ENCODE measurements around the gene RBM5.

The RBM5 gene

DNA sequence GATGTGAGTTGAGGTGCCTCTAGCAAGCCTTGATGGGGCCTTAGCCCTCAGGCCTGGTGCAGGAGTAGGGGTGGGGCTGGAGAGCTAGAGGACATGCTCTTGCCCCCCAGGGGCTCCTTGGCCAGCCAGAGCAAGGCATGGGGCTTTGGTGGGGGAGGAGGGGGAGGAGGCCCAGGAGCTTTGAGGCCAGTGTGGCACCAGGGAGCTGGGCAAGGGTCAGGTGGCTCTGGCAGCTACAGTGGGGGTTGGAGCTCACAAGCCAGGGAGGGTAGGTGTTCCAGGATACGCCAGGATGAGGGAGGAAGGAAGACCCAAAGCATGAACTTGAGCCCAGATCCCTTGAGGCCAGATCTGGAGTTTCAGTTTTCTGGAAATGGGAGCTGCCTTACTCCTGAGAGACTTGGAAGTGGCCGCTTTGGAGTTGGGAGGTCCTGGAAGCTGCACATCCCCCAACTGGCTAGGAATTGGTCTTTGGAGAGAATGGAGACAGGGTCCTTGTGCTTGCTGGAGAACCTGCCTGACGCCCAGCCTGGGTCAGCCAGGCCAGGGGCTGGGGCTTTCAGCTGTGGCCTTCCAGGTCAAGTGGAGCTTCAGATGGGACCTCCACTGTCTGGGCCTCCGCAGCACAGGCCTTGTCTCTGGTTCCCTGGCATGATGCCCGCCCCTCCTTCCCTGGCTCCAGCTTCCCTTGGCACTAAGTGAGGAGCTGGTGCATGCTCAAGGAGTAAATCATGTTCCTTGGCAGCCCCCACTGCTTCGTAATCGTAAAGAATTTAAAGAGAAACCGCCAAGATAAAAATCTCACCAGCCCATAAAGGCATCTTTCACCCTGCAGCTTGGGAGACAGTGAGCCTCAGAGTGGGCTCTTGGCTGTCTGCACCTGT lies 75.1 kb downstream of the RBM5 start:
- DNase-seq = no peak

DNA sequence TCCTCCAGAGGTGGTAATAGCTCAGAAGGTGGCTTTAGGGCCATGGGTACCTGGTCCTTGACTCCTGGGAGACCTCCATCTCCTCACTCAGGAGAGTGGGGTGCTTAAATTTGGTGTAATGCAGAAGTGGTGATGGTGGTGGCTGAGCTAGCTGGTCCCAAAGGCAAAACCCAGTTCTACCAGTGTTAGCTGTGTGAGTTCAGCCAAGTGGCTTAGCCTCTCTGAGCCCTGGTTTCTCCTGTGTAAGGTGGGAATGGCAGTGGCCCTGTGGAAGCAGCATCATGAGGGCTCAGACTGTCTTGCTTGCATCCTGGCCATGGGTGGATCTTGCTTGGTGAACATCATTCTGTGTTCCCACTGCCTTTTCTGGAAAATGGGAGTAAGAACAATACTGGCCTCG lies 75.8 kb downstream of the RBM5 start:
- DNase-seq = no peak

DNA sequence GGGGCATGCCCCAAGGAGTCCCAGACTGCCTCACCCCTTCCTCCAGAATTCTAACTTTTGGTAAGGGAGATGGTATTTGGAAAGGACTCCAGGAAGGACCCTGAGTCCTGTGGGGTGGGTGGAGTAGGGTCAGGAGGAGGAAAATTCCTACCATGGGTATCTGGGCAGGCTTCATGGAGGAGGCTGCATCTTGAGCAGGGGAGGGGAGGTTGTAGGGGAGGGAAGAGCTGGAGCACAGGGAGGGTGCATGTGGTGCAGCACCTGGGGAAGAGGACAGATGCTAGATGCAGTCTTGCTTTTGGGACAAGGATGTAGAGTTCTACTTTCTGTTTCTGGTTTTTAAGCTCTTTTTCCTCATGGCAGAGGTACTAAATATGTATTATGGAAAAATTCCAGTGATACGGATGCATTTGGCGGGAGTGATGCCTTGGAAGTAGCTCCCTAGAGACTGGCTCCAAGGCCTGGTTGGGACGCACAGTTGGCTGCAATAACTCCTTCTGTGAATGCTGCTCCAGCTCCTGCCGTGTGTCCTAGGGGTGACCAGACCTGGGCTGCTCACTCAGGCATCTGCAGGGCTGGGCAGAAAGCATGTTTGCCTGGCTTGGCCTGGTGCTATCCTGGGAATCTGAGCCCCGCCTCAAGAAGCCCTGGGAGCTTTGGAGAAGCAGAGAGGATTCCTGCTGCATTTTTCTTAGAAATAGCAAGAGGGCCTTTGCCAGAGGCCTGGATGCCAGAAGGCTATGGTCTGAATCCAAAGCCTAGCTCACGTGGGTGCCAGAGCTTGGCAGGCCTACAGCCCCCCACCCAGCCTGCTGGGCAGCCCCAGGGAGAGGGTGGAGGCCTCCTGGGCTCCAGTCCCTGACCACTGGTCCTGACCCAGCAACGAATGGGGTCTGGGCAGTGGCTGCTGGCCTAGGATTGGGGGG lies 76.5 kb downstream of the RBM5 start:
- DNase-seq = no peak

DNA sequence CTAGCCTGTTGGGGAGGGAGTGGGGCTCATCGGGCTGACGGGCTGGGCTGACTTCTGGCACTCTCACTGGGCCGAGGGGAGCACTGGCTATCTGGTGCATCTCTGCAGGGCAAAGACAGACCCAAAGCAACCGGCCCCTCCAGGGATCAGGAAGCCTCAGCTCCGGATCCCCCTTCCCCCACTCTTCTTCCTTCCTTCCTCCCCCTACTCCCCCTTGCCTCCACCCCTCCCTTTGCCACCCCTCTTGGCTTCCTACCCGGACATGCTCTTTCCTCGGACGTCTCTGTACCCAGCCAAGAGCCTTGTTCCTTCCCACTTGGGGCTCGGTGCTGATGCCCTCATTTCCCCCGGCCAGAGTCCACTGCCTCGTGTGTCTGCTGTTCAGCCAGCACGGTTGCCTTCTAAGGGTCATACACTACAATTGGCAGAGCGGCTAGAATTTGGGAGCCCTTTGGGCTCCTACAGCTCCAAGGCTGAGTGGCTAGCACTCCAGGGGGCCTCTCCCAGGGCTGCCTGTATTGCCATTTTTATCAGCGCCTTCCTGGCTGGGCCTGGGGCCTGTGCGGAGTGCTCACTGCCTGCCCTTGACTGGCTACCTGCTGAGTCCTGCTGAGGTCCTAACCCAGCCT lies 77.3 kb downstream of the RBM5 start:
- DNase-seq = no peak

DNA sequence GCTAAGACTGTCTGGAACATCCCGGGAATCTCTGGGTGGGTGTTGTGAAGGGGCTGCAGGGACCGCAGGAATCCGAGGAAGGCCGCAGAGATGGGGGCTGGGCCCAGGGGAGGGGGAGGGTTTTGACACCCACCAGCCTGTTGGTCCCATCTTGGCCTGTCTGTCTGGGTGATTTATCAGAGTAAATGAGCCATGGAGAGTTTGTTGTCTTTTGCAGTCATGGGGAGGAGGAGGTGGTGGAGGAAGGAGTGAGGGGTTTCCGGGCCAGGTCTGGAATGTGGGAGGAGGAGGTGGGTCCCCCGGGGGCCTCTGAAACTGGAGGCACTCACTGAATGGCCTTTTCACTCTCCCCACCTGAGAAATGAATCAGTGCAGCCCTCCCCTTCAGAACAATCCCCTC lies 77.9 kb downstream of the RBM5 start:
- DNase-seq = no peak

DNA sequence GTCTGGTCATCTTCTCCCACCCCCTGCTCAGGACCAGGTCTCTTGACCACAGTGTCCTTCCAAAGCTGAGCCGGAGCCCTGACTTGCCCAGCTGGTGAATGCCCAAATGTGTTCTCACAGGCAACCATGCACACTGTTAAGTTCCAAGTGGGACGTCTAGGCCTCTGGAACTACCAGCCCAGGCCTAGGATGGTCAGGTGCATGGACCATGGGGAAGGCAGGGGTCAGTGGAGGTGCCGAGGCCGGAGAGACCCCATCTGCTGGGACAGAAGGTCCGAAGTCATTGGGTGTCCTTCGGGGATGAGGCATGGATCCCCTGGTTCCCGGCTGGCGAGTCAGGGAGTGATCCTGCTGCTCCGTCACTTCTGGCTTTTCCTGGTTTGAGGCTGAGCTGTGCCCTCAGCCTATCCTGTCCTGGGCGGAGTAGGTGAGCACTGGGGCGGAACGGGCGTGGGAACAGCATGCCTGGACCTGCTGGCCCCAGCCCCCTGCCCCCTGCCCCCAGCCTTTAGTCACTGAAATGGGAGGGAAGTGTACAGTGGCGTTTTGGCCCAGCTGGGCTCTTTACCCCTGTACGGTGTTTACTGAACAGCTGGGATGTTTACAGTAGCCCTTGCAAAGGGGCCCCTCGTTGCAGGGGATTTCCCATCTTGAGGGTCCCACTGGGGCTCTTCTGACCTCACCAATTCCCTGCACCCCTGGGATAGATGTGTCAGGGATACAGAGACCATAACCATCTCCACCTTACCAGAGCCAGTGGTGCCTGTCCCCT lies 78.5 kb downstream of the RBM5 start:
- DNase-seq = no peak

DNA sequence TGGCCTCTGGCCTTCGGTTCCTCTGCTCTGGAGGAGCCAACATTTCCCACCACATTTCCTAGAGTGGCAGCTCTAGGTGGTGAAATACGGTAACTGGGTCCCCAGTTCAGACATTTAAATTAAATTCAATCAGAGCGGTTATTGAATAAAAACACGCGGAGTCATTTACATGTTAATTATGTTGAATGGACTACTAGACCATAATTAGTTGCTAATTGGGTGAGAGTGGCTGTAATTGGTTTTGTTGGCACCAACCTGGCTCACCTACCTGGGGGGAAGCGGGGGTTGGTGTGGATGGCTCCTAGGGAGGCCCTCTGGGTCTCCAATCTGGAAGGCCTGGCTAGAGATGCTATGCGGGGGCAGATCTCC lies 79.1 kb downstream of the RBM5 start:
- no peak for DNase-seq

DNA sequence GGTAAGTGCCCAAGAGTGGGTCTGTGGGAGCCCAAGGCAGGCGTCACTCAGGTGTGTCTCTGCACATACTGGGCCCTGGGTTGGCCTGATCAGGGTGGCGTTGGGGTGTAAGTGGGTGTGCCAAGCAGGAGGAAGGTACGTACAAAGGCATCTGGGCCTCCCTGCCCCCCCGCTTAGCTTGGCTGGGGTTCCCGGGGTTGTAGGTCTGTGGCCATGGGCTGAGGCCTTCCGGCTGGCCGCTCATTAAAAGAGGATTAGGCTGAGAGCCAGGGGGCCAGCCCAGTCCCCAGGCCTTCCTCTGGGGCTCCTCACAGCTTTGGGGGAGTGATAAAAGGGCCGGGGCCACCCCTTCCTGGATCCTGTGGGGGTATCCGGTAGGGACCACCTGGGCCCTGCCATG lies 79.7 kb downstream of the RBM5 start:
- no peak for DNase-seq

Data from CD4-positive, alpha-beta T cell treated with Interleukin-4 for 1 hour (primary cell).